Caco-2 (cell line): ENCODE measurements around the gene SNX33. TPM values are rescaled to one million over a fixed set of nuclear protein-coding genes. Genes with fewer than 3 reads are reported as not detected.
A peak's percentile ranks its signal among the peaks of the same experiment; 100 is the strongest.

Experiments
- Bru-seq: library from RNA; stranded (reverse); fragments of 400-500 nt; gene quantifications from one replicate; lab custom pipeline; 2021; lab: Mats Ljungman, UMichigan
- BruChase-seq, 2 experiments: library from RNA; stranded (reverse); fragments of 400-500 nt; gene quantifications; one replicate each; lab custom pipeline; 2021; lab: Mats Ljungman, UMichigan
- BruUV-seq: library from RNA; stranded (reverse); fragments of 400-500 nt; replicated peaks from 2 replicates; lab custom pipeline; 2021; lab: Mats Ljungman, UMichigan
- CTCF ChIA-PET: fragments of 300-600 bp; sonication (Branson Sonifier 250); formaldehyde crosslinking; loops from one replicate; lab custom pipeline; 2022; ENCODE audit warnings: antibody characterized with exemption; lab: Charles Lee
- POLR2A ChIA-PET: fragments of 300-600 bp; sonication (Branson Sonifier 250); formaldehyde crosslinking; loops from one replicate; lab custom pipeline; 2022; ENCODE audit warnings: antibody characterized with exemption; lab: Charles Lee
- DNase-seq, 2 experiments: peaks; one replicate each; pipeline versions ENCODE4 v3.0.0 to v3.0.0-alpha.2; 2020 to 2022
- H3K27me3 ChIP-seq: replicated peaks from 2 replicates; pipeline ENCODE4 v1.6.0; 2011; ENCODE audit warnings: low read length; ENCODE audit not compliant: control insufficient read depth, insufficient read depth
- H3K36me3 ChIP-seq: 2 replicates; pipeline ENCODE4 v1.5.1; 2011; ENCODE audit warnings: low read length; ENCODE audit not compliant: control insufficient read depth, insufficient read depth
- H3K4me1 ChIP-seq: fragments of 250-450 bp; sonication (Bioruptor Pico); 2 replicates; pipeline ENCODE4 v1.5.1; 2020; ENCODE audit warnings: mild to moderate bottlenecking
- H3K4me3 ChIP-seq: 2 replicates; pipeline ENCODE4 v1.5.1; 2011; ENCODE audit warnings: low read depth, mild to moderate bottlenecking, control low read depth, low read length
- H3K9me3 ChIP-seq: fragments of 250-450 bp; sonication (Bioruptor Pico); 2 replicates; pipeline ENCODE4 v1.5.1; 2020; ENCODE audit warnings: mild to moderate bottlenecking, moderate library complexity
- H3K27ac Mint-ChIP-seq: one replicate; pipeline ENCODE4 v1.8.0; 2022; ENCODE audit warnings: mixed read lengths; ENCODE audit not compliant: unreplicated experiment
- H3K27me3 Mint-ChIP-seq: one replicate; pipeline ENCODE4 v1.8.0; 2022; ENCODE audit warnings: mixed read lengths; ENCODE audit not compliant: insufficient read depth, unreplicated experiment
- H3K36me3 Mint-ChIP-seq: one replicate; pipeline ENCODE4 v1.8.0; 2022; ENCODE audit warnings: mild to moderate bottlenecking, mixed read lengths; ENCODE audit not compliant: insufficient read depth, unreplicated experiment
- H3K4me1 Mint-ChIP-seq: one replicate; pipeline ENCODE4 v1.8.0; 2022; ENCODE audit warnings: low read depth, mixed read lengths; ENCODE audit not compliant: unreplicated experiment
- H3K4me3 Mint-ChIP-seq: one replicate; pipeline ENCODE4 v1.8.0; 2022; ENCODE audit warnings: mild to moderate bottlenecking, moderate library complexity, mixed read lengths; ENCODE audit not compliant: unreplicated experiment
- H3K9me3 Mint-ChIP-seq: one replicate; pipeline ENCODE4 v1.8.0; 2022; ENCODE audit warnings: mixed read lengths; ENCODE audit not compliant: unreplicated experiment
- intact Hi-C: fragments of 100-400 bp; cut with micrococcal nuclease; formaldehyde crosslinking; loops from one replicate; pipeline ENCODE4 v1.10.0; 2022; ENCODE audit not compliant: unreplicated experiment
- long read RNA-seq: library from polyadenylated mRNA; stranded (forward); transcript quantifications from one replicate; pipeline ENCODE4 v2.0.0, GENCODE V29; 2022
- total RNA-seq: library from RNA; stranded (reverse); gene quantifications from 2 replicates; pipeline ENCODE4 v1.2.3, GENCODE V29; 2022
- TF ChIP-seq, protein P1 (sequence below), 2 experiments: fragments of 200-600 bp in 1 of 2; IDR thresholded peaks; 1 replicate in 1 of 2; 2 replicates in 1 of 2; pipeline versions ENCODE4 v1.5.1 to v1.8.0; 2011 to 2022; ENCODE audit warnings: antibody characterized with exemption in 1 of 2, control low read depth in 1 of 2, inconsistent platforms in 1 of 2, low read depth in 1 of 2, low read length in 1 of 2, mild to moderate bottlenecking in 1 of 2, moderate library complexity in 1 of 2; ENCODE audit not compliant: insufficient read depth in 1 of 2, severe bottlenecking in 1 of 2, unreplicated experiment in 1 of 2

The SNX33 gene, protein sequence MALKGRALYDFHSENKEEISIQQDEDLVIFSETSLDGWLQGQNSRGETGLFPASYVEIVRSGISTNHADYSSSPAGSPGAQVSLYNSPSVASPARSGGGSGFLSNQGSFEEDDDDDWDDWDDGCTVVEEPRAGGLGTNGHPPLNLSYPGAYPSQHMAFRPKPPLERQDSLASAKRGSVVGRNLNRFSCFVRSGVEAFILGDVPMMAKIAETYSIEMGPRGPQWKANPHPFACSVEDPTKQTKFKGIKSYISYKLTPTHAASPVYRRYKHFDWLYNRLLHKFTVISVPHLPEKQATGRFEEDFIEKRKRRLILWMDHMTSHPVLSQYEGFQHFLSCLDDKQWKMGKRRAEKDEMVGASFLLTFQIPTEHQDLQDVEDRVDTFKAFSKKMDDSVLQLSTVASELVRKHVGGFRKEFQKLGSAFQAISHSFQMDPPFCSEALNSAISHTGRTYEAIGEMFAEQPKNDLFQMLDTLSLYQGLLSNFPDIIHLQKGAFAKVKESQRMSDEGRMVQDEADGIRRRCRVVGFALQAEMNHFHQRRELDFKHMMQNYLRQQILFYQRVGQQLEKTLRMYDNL
- total RNA-seq = 17.9 and 19.4 TPM in 2 replicates
- Bru-seq, nascent RNA = percentile 69 among the genes with signal in this experiment
- percentile 80 among the genes with signal in this experiment for BruChase-seq, experiment 1, labeled RNA remaining after a 2-hour chase
- percentile 69 among the genes with signal in this experiment for BruChase-seq, experiment 2, labeled RNA remaining after a 6-hour chase
- long read RNA-seq, full-length matches to known transcripts = 35 of 47 reads
- long read RNA-seq, partial matches to known transcripts = 0 of 47 reads
- long read RNA-seq, other reads (novel, unspliced or antisense) = 12 of 47 reads

DNA sequence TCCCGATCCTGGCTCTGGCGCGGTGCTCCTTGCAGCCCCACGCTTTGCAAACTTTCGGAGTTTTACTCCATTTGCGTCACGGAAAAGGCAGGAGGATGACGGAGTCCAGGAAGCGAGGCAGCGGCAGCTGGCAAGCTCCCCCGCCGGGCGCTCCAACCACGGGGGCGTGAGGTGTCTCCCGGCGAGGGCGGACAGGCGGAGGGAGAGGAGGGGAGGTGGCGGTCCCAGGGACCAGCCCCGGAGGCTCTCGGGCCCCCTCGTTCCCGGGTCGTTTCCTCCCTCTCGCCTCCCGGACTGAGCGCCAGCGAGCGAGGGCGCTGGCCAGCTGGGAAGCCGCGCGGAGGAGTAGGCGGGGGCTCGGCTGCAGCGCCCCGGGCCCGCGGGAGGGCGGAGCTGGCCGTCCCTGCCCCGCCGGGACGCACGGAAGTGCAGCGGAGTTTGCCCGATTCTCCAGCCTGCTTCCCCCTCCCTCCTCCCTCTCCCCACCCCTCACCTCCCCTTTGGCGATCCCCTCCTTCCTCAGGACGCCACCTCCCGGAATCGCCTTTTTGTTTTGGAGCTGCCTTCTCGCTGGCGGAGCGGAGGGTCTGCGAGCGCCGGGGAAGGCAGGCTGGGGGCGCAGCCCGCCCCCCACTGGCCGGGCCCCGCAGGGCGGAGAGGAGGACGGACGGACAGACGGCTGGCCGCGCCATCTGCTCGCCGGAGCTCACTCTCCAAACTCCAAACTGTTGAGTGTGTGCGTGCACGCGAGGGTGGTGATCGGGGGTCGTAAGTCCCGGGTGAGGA, at the start of gene SNX33:
Gene SNX33, plus strand, starts transcription at position 543 of the 786 bp plus-strand sequence. CDS start 1,191 bp downstream, outside the sequence.
- ChIA-PET POLR2A (interaction anchor here (0.5 to 1.5 kb wide), 13 partner anchors 9 to 444 kb away, joined by 3 to 13 read pairs (median 6); partner anchors contain the start of genes SIN3A and SNUPN), CTCF (interaction anchor here (0.6 to 2.4 kb wide), 17 partner anchors 8 to 691 kb away, joined by 3 to 18 read pairs (median 5); partner anchors contain the start of genes IMP3, MAN2C1, RPP25 and SIN3A)
- Histone ChIP-seq H3K27me3 (no peaks in the 10 kb centered on the region), H3K4me3 (peak within 1 kb of the TSS; percentile 66), H3K36me3 (peaks cover 1% of the 10 kb centered on the region; the same call in 1 of the 2 replicates), H3K4me1 (peaks cover 45% of the 10 kb centered on the region), H3K9me3 (no peaks in the 10 kb centered on the region)
- Mint-ChIP-seq H3K9me3 (no peaks in the 10 kb centered on the region), H3K27ac (peak within 1 kb of the TSS; percentile 89), H3K36me3 (peaks cover 20% of the 10 kb centered on the region), H3K4me3 (peak within 1 kb of the TSS; percentile 75), H3K27me3 (no peaks in the 10 kb centered on the region), H3K4me1 (peaks cover 24% of the 10 kb centered on the region)
- peak; percentile 88 for DNase-seq
- BruUV-seq = no TSS peak
- TF ChIP-seq, protein P1, sequence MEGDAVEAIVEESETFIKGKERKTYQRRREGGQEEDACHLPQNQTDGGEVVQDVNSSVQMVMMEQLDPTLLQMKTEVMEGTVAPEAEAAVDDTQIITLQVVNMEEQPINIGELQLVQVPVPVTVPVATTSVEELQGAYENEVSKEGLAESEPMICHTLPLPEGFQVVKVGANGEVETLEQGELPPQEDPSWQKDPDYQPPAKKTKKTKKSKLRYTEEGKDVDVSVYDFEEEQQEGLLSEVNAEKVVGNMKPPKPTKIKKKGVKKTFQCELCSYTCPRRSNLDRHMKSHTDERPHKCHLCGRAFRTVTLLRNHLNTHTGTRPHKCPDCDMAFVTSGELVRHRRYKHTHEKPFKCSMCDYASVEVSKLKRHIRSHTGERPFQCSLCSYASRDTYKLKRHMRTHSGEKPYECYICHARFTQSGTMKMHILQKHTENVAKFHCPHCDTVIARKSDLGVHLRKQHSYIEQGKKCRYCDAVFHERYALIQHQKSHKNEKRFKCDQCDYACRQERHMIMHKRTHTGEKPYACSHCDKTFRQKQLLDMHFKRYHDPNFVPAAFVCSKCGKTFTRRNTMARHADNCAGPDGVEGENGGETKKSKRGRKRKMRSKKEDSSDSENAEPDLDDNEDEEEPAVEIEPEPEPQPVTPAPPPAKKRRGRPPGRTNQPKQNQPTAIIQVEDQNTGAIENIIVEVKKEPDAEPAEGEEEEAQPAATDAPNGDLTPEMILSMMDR (IDR thresholded peaks at IDR 0.05; ENCODE audit: insufficient read depth in 1 of 2, low read depth in 1 of 2, low read length in 1 of 2, severe bottlenecking in 1 of 2, unreplicated experiment in 1 of 2) = peak in 1 of 2 experiments; percentile 51
- intact Hi-C loops = loop anchor here (1.0 to 2.0 kb wide), 3 partner anchors 7 to 36 kb away; partner anchors contain the start of gene IMP3

DNA sequence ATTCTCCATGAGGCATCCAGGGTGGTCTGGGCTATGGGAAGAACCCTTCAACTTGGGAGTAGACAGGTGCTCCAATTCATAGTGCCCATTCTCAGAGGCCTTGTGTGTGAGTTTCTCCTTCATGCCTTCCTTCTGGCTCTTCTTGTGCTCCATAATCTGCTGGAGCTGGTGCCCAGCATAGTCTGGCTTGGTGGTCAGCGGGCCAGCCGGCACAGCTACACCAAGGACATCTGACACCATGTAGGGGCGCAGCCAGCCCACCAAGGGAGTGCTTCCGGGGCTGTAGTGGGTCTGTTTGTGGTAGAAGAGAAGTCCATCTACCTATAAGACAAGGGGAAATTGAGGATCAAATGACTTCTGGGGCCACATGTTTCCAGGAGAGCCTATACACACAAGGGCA, 49.4 kb upstream of the SNX33 start:
- ChIA-PET POLR2A (interaction anchor here (0.6 to 1.7 kb wide), 2 partner anchors 42 to 138 kb away, joined by 3 to 5 read pairs; partner anchors contain the start of gene IMP3), CTCF (interaction anchor here (1.8 kb wide), 1 partner anchor 19 kb away, joined by 7 read pairs; the partner anchor contains the start of gene PTPN9)
- H3K4me3 ChIP-seq = no peak overlapping the region
- peaks cover 18% of the 10 kb centered on the region for H3K4me1 ChIP-seq
- no peaks in the 10 kb centered on the region; the same call in none of the 2 replicates for H3K36me3 ChIP-seq
- intact Hi-C loops = no loop called here
- no peaks in the 10 kb centered on the region for H3K9me3 ChIP-seq
- Mint-ChIP-seq H3K4me1 (peaks cover 19% of the 10 kb centered on the region), H3K27me3 (no peaks in the 10 kb centered on the region), H3K36me3 (peaks cover 6% of the 10 kb centered on the region), H3K9me3 (no peaks in the 10 kb centered on the region), H3K4me3 (no peak overlapping the region), H3K27ac (no peak overlapping the region)
- no peak for DNase-seq
- TF ChIP-seq, protein P1 (IDR thresholded peaks at IDR 0.05; ENCODE audit: insufficient read depth in 1 of 2, low read depth in 1 of 2, low read length in 1 of 2, severe bottlenecking in 1 of 2, unreplicated experiment in 1 of 2) = no peak
- H3K27me3 ChIP-seq = no peaks in the 10 kb centered on the region
- BruUV-seq = no TSS peak
